AG10803 (cell line): ENCODE data around the gene SFXN2.

ENCODE experiments used
- DNase-seq: peaks from one replicate; pipeline ENCODE4 v3.0.0; 2010; ENCODE audit warnings: low read depth
- H3K4me3 ChIP-seq: 2 replicates; pipeline ENCODE4 v1.5.1; 2011; ENCODE audit warnings: mild to moderate bottlenecking, low read length, control low read depth
- TF ChIP-seq, protein P1 (sequence below): conservative IDR thresholded peaks from 2 replicates; pipeline ENCODE4 v1.5.1; 2011; ENCODE audit warnings: mild to moderate bottlenecking, low read length, control low read depth, inconsistent platforms

SFXN2 gene

DNA sequence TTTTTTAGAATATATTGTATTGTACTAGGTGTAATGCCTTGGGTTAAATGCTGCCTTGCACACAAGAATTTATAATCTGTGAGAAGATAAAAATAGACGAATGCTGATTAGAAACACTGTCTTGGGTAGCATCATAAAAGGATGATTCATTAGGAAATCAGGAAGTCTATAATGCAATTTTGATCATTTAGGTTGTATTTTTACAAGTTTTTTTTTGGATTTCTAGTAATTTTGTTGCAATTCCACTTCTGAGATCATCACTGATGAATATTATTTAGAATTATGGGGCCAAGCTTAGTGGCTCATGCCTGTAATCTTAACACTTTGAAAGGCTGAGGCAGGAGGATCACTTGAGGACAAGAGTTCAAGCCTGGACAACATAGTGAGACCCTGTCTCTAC lies 58.9 kb downstream of the SFXN2 start:
- peak; percentile 33 for DNase-seq
- TF ChIP-seq, protein P1, sequence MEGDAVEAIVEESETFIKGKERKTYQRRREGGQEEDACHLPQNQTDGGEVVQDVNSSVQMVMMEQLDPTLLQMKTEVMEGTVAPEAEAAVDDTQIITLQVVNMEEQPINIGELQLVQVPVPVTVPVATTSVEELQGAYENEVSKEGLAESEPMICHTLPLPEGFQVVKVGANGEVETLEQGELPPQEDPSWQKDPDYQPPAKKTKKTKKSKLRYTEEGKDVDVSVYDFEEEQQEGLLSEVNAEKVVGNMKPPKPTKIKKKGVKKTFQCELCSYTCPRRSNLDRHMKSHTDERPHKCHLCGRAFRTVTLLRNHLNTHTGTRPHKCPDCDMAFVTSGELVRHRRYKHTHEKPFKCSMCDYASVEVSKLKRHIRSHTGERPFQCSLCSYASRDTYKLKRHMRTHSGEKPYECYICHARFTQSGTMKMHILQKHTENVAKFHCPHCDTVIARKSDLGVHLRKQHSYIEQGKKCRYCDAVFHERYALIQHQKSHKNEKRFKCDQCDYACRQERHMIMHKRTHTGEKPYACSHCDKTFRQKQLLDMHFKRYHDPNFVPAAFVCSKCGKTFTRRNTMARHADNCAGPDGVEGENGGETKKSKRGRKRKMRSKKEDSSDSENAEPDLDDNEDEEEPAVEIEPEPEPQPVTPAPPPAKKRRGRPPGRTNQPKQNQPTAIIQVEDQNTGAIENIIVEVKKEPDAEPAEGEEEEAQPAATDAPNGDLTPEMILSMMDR, result no peak
- no peak overlapping the region for H3K4me3 ChIP-seq

GRCh38 chr10:102773986-102774385 lies 59.5 kb downstream of the SFXN2 start:
- peak; percentile 39 for DNase-seq
- TF ChIP-seq, protein P1, result no peak
- H3K4me3 ChIP-seq, result no peak overlapping the region

- TF ChIP-seq, protein P1, result no peak
- peak overlapping the region; percentile 53 for H3K4me3 ChIP-seq
- DNase-seq, result peak; percentile 18
These were observed 60.9 kb downstream of the SFXN2 start for GRCh38 chr10:102775201-102775934.

- peak; percentile 68 for DNase-seq
- TF ChIP-seq, protein P1, result no peak
- H3K4me3 ChIP-seq, result peak overlapping the region; percentile 53
These were observed 61.7 kb downstream of the SFXN2 start for GRCh38 chr10:102775935-102776669.

DNA sequence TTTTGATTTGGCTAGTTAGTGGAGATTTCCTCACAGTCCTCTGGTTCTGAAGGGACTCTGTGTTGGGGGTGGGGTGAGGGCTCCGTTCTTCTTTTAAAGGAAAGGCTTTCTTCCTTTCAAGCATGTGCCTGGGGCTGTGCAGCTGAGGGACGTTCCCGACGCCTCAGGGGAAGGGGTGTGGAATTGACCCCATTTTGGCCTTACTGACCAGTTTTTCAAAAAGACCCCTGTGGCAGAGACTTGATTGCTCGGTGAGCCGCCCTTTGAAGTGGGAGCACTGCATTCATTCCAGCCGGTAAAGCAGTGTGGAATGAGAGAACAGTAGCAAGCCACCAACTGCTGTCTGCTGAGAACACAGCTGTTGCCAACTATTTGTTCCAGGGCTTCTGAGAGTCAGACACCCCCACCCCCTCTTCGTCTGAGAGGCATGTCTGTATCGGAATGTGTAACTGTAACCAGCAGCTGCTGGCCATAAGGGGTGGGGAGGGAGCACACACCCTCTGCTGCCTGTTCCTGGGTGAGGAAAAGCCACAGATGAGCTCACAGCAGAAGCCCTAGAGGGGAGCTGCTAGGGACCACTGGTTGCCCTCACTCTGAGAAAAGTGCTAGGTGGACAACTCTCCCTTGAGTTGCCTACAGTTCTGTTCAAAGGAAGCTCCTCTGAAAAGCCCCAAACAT lies 62.5 kb downstream of the SFXN2 start:
- DNase-seq, result peak; percentile 98
- TF ChIP-seq, protein P1, result no peak
- peak overlapping the region; percentile 53 for H3K4me3 ChIP-seq

DNA sequence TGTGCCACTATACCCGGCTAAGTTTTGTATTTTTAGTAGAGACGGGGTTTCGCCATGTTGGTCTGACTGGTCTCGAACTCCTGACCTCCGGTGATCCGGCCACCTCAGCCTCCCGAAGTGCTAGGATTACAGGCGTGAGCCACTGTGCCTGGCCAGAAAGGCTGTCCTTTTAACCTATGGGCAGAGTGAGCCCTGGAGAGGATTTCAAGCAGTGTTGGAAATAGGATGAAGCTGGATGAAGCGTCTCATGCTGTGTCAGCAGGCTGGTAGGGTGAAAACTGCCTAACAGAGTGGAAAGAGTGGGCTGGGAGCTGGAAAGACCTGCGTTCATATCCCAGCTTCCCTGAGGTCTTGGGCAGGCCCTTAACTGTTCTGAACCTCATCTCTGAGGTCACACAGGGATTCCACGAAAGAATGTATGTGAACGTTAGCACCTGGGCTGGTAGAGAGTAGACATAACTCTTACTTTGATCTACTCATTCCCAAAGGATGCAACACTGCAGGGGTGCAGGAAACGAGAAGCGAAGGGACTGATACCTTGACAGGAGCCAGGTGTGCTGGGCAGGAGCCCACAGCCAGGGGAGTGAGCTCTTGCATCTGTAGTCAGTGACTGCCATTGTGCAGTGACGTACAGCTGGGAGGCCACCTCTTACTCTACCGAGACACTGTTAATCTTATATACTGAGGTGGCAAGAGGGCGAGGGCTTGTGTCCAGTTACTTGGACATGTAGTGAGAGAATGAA lies 63.4 kb downstream of the SFXN2 start:
- no peak overlapping the region for H3K4me3 ChIP-seq
- DNase-seq, result no peak
- TF ChIP-seq, protein P1, result no peak
